Measurements from ENCODE around the gene MARK2. TPM values are rescaled to one million over a fixed set of nuclear protein-coding genes. Genes with fewer than 3 reads are reported as not detected.
A peak's percentile ranks its signal among the peaks of the same experiment; 100 is the strongest.

Gene MARK2
- 10 to 100 TPM; 14.3 to 24.6 (median 18.2) TPM for total RNA-seq
- polyA plus RNA-seq: 10 to 100 TPM; 25.8 to 49.3 (median 44.2) TPM

GRCh38 chr11:63838678-63839507 is at the start of gene MARK2:
Gene MARK2 (plus strand): TSS chr11:63839110. CDS start chr11:63839507, 397 bp downstream.
- Histone ChIP-seq H3K27ac (peak within 1 kb of the TSS; percentile 83 to 92 (median 87)), H3K36me3 (peaks cover 0 to 17% (median 3%) of the 10 kb centered on the region in 4 donors), H3K4me3 (peak within 1 kb of the TSS; percentile 71 to 95 (median 88)), H3K4me1 (peaks cover 0 to 51% (median 48%) of the 10 kb centered on the region in 4 donors), H3K9me3 (no peaks in the 10 kb centered on the region), H3K27me3 (no peaks in the 10 kb centered on the region)
- DNase-seq: peak; percentile 99
- intact Hi-C loops (cut with DNase I): loop anchor here (2.0 kb wide), 1 partner anchor 34 kb away; no protein-coding TSS in a partner anchor
- WGBS, 2 donors: 0 to 1% methylated on average over 100 of the region's 100 CpGs
- TF ChIP-seq POLR2A (IDR thresholded peaks at IDR 0.05) (peak in 1 of 2 donors; percentile 35), EP300 (IDR thresholded peaks at IDR 0.05) (no peak), CTCF (IDR thresholded peaks at IDR 0.05) (no peak), POLR2AphosphoS5 (IDR thresholded peaks at IDR 0.05) (peak; percentile 62 to 88 (median 84))

- Histone ChIP-seq H3K36me3 (no peaks in the 10 kb centered on the region), H3K4me3 (no peak overlapping the region), H3K27me3 (no peaks in the 10 kb centered on the region), H3K27ac (no peak overlapping the region), H3K9me3 (peaks cover 3 to 8% (median 6%) of the 10 kb centered on the region in 4 donors), H3K4me1 (no peaks in the 10 kb centered on the region)
- no peak for TF ChIP-seq POLR2AphosphoS5 (IDR thresholded peaks at IDR 0.05)
- no peak for TF ChIP-seq CTCF (IDR thresholded peaks at IDR 0.05)
- TF ChIP-seq EP300 (IDR thresholded peaks at IDR 0.05): no peak
- TF ChIP-seq POLR2A (IDR thresholded peaks at IDR 0.05): no peak
- DNase-seq: no peak
- WGBS, 2 donors: 90 to 98% methylated on average over 6 of the region's 6 CpGs
- intact Hi-C loops (cut with DNase I): no loop called here
These were observed 47.3 kb upstream of the MARK2 start for GRCh38 chr11:63791495-63792167.

- intact Hi-C loops (cut with DNase I): no loop called here
- Histone ChIP-seq H3K36me3 (no peaks in the 10 kb centered on the region), H3K27me3 (no peaks in the 10 kb centered on the region), H3K4me3 (no peak overlapping the region), H3K9me3 (peaks cover 3 to 8% (median 6%) of the 10 kb centered on the region in 4 donors), H3K4me1 (no peaks in the 10 kb centered on the region), H3K27ac (no peak overlapping the region)
- DNase-seq: no peak
- no peak for TF ChIP-seq POLR2AphosphoS5 (IDR thresholded peaks at IDR 0.05)
- TF ChIP-seq POLR2A (IDR thresholded peaks at IDR 0.05): no peak
- TF ChIP-seq CTCF (IDR thresholded peaks at IDR 0.05): no peak
- TF ChIP-seq EP300 (IDR thresholded peaks at IDR 0.05): no peak
These were observed 45.7 kb upstream of the MARK2 start for GRCh38 chr11:63793161-63793560.

- WGBS, 2 donors: 76 to 85% methylated on average over 11 of the region's 11 CpGs
- intact Hi-C loops (cut with DNase I): no loop called here
These were observed 43.8 kb upstream of the MARK2 start for GRCh38 chr11:63795066-63795465.

More at GRCh38 chr11:63795066-63795465, 43.8 kb upstream of the MARK2 start:
- Histone ChIP-seq H3K9me3 (peaks cover 3 to 8% (median 6%) of the 10 kb centered on the region in 4 donors), H3K4me3 (no peak overlapping the region), H3K27me3 (no peaks in the 10 kb centered on the region), H3K4me1 (no peaks in the 10 kb centered on the region), H3K27ac (no peak overlapping the region), H3K36me3 (no peaks in the 10 kb centered on the region)
- no peak for DNase-seq
- TF ChIP-seq CTCF (IDR thresholded peaks at IDR 0.05): no peak
- no peak for TF ChIP-seq EP300 (IDR thresholded peaks at IDR 0.05)
- TF ChIP-seq POLR2AphosphoS5 (IDR thresholded peaks at IDR 0.05): no peak
- TF ChIP-seq POLR2A (IDR thresholded peaks at IDR 0.05): no peak

Measured in sigmoid colon (tissue), 7 donors.